Astrocyte of the cerebellum (primary cell): ENCODE data around the gene IFITM5.
"Not testable (repeated sequence)": the region's sequence is repeated elsewhere in the genome, so short reads cannot be mapped to it uniquely, and the experiment has no call there.

Experiments used
- DNase-seq: peaks from one replicate; pipeline ENCODE4 v3.0.0-alpha.2; 2011; ENCODE audit warnings: low read depth
- H3K4me3 ChIP-seq: 2 replicates; pipeline ENCODE4 v1.5.1; 2011; ENCODE audit warnings: mild to moderate bottlenecking, low read depth, low read length, moderate library complexity
- CTCF ChIP-seq: IDR thresholded peaks from 2 replicates; pipeline ENCODE4 v1.5.1; 2012; ENCODE audit warnings: low read length, low read depth, moderate library complexity, mild to moderate bottlenecking; ENCODE audit errors: missing control alignments
- in situ Hi-C: cut with HindIII; loops from 2 replicates; pipeline ENCODE4 v1.10.0; 2017; ENCODE audit warnings: low sequenced_read_pairs

IFITM5 gene

GRCh38 chr11:326842-327580, 27.7 kb upstream of the IFITM5 start:
- no peak overlapping the region for H3K4me3 ChIP-seq
- DNase-seq = no peak
- in situ Hi-C loops = no loop called here
- no peak for TF ChIP-seq CTCF

GRCh38 chr11:326592-326841, 27.2 kb upstream of the IFITM5 start:
- in situ Hi-C loops = no loop called here
- TF ChIP-seq CTCF = no peak
- DNase-seq = no peak
- H3K4me3 ChIP-seq = no peak overlapping the region

DNA sequence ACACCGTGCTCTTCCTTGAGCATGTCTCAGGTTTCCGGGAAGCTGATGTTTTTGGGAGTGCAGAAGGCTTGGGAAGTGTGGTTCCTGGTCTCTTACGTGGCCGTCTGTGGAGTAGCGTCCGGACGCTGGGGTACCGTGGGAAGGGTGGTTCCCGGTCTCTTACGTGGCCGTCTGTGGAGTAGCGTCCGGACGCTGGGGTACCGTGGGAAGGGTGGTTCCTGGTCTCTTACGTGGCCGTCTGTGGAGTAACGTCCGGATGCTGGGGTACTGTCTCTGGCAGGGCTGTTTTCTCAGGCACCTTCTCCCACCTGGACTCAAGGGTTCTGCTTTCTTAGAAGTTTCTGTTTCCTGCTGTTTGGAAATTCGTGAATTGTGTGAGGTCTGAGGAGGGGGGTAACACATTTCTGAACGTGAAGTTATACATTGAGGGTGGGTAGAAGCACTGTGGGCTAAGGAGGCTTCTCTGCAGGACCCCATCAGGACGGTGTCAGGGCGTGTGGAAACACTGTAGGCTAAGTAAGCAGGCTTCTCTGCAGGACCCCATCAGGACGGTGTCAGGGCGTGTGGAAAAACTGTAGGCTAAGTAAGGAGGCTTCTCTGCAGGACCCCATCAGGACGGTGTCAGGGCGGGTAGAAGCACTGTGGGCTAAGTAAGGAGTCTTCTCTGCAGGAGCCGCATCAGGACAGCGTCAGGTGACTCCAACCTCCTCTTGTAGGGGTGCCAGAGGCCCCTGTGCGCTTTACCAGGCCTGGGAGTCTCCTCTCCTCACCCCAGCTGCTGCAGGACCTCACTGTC, 26.7 kb upstream of the IFITM5 start:
- in situ Hi-C loops = no loop called here
- no peak overlapping the region for H3K4me3 ChIP-seq
- DNase-seq = no peak
- TF ChIP-seq CTCF = no peak

- H3K4me3 ChIP-seq, in situ Hi-C loops, DNase-seq: not testable (repeated sequence)
Observed at GRCh38 chr11:324593-325517, 25.5 kb upstream of the IFITM5 start.

GRCh38 chr11:324156-324555, 24.8 kb upstream of the IFITM5 start:
- no peak for TF ChIP-seq CTCF
- DNase-seq = no peak
- in situ Hi-C loops = no loop called here
- H3K4me3 ChIP-seq = no peak overlapping the region

GRCh38 chr11:319888-320273, 20.6 kb upstream of the IFITM5 start:
- in situ Hi-C loops, DNase-seq: not testable (repeated sequence)
- peak overlapping the region; percentile 72 for H3K4me3 ChIP-seq

DNA sequence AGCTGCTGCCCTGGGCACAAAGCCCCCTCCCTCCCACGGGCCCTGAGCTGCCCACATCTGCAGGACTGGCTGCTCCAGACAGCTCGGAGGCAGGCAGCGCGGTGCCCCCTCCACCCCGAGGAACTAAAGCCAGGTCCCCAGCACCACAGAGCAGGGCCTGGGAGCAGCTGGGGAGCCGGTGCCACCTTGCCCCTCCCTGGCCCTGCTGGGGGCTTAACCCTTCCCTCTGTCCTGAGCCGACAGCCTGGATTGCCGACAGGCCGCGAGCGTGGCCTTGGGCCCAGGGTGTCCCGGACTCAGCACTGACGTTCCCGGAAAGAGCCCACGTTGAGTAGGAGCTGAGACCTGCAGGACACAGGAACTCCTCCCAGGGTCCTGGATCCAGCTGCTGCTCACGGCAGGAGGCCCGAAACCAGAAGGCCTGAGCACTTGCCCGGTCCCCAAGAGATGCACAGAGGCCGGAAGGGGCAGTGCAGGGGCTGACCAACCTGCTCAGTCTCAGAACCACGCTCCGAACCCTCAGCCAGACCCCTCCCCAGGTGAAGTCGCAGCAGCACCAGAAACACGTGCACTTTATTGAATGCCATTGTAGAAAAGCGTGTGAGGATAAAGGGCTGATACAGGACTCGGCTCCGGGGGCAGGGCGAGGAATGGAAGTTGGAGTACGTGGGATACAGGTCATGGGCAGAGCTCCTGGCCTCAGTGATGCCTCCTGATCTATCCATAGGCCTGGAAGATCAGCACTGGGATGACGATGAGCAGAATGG, 20.0 kb upstream of the IFITM5 start:
- not testable (repeated sequence) for DNase-seq

DNA sequence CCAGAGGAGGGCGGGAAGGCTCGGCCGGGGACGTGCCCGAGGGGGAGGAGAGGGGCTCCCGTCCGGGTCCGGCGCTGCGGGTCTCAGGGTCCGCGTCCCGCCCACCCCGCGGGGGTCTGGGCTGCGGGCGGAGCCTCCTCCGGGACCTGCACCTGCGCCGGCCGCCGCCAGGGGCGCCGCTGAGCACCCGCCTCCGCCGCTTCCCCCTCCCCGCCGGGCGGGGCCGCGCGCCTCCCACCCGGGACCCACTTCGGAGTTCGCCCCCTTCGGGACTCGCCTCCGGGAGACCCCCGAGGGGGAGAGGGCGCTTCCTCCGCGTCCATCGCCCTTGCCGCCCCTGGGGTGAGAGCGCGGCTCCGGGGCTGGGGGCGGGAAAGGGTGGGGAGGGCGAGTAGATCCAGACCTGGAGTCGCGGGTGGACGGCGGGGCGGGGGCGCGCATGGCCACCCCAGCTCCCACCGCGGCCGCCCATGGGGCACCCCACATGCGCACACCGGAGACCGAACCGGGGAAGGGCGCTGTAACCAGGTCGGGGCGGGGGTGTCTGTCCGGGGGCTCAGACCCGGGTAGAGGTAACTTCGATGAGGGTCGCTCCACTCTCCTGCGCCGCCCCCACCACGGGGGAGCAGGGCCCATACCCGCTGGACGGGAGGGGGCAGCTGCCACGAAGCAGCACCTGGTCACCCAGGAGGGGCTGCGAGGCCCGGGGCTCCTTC, 19.2 kb upstream of the IFITM5 start:
- in situ Hi-C loops, DNase-seq: not testable (repeated sequence)
- peak overlapping the region; percentile 72 for H3K4me3 ChIP-seq

More for the DNA sequence above, 20.0 kb upstream of the IFITM5 start:
- in situ Hi-C loops = not testable (repeated sequence)
- peak overlapping the region; percentile 72 for H3K4me3 ChIP-seq

GRCh38 chr11:317668-318404, 18.5 kb upstream of the IFITM5 start:
- DNase-seq, in situ Hi-C loops, H3K4me3 ChIP-seq: not testable (repeated sequence)
